Activated CD8-positive, alpha-beta T cell treated with anti-CD3 and anti-CD28 coated beads for 36 hours (primary cell): ENCODE results near the gene CELSR1. TPM values are rescaled to one million over a fixed set of nuclear protein-coding genes. Genes with fewer than 3 reads are reported as not detected.

Source experiments
- ATAC-seq: fragments of 200-7000 bp; cut with Tn5 transposase; one replicate; pipeline ENCODE4 v1.10.0; 2021; ENCODE audit warnings: mild to moderate bottlenecking, moderate library complexity
- CTCF ChIA-PET: fragments of 350-600 bp; sonication (Branson Sonifier 250); formaldehyde crosslinking; loops from one replicate; lab custom pipeline; 2021; ENCODE audit warnings: antibody characterized with exemption; lab: Charles Lee
- POLR2A ChIA-PET: fragments of 350-600 bp; sonication (Branson Sonifier 250); formaldehyde crosslinking; loops from one replicate; lab custom pipeline; 2021; ENCODE audit warnings: antibody characterized with exemption; lab: Charles Lee
- DNase-seq: peaks from one replicate; pipeline ENCODE4 v3.0.0-alpha.2; 2020
- H3K27ac Mint-ChIP-seq: one replicate; pipeline ENCODE4 v1.8.0; 2021; ENCODE audit warnings: mild to moderate bottlenecking, mixed read lengths
- H3K27me3 Mint-ChIP-seq: one replicate; pipeline ENCODE4 v1.8.0; 2021; ENCODE audit warnings: mixed read lengths
- H3K36me3 Mint-ChIP-seq: one replicate; pipeline ENCODE4 v1.8.0; 2021; ENCODE audit warnings: low read depth, mixed read lengths
- H3K4me1 Mint-ChIP-seq: one replicate; pipeline ENCODE4 v1.8.0; 2021; ENCODE audit warnings: low read depth, mixed read lengths
- H3K4me3 Mint-ChIP-seq: one replicate; pipeline ENCODE4 v1.8.0; 2021; ENCODE audit warnings: mild to moderate bottlenecking, moderate library complexity, mixed read lengths
- H3K9me3 Mint-ChIP-seq: one replicate; pipeline ENCODE4 v1.8.0; 2021; ENCODE audit warnings: mixed read lengths
- intact Hi-C: fragments of 100-400 bp; cut with micrococcal nuclease; formaldehyde crosslinking; loops from one replicate; pipeline ENCODE4 v1.10.0; 2022
- total RNA-seq, 2 experiments: library from RNA; stranded (reverse); gene quantifications; one replicate each; pipeline ENCODE4 v1.2.3, GENCODE V29; 2021
- TF ChIP-seq, protein P1 (sequence below): fragments of 200-600 bp; IDR thresholded peaks from one replicate; pipeline ENCODE4 v1.8.0; 2022; ENCODE audit warnings: antibody characterized with exemption, mild to moderate bottlenecking

Gene CELSR1
- total RNA-seq, 2 experiments from 2014 or later: 0.25 to 0.36 TPM

DNA sequence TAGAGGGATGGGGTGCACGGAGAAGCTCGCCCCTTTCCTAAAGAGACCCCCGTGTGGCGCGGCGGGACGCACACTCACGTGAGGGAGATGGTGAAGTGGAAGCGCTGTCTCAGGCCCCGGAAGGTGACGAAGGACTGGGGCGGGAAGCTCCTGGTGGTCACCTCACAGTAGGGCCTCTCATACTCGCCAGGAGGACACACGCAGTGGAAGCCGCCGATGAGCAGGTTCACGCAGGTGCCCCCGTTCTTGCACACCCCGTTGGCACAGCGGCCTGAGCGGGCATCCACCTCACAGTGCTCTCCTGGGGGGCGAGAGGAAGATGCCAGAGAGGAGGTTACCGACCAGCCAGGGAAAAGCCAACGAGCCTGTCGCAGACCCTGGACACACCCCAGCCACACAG lies 98.3 kb downstream of the CELSR1 start:
- TF ChIP-seq, protein P1, sequence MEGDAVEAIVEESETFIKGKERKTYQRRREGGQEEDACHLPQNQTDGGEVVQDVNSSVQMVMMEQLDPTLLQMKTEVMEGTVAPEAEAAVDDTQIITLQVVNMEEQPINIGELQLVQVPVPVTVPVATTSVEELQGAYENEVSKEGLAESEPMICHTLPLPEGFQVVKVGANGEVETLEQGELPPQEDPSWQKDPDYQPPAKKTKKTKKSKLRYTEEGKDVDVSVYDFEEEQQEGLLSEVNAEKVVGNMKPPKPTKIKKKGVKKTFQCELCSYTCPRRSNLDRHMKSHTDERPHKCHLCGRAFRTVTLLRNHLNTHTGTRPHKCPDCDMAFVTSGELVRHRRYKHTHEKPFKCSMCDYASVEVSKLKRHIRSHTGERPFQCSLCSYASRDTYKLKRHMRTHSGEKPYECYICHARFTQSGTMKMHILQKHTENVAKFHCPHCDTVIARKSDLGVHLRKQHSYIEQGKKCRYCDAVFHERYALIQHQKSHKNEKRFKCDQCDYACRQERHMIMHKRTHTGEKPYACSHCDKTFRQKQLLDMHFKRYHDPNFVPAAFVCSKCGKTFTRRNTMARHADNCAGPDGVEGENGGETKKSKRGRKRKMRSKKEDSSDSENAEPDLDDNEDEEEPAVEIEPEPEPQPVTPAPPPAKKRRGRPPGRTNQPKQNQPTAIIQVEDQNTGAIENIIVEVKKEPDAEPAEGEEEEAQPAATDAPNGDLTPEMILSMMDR: no peak

GRCh38 chr22:46437671-46438440 lies 99.6 kb downstream of the CELSR1 start:
- no peaks in the 10 kb centered on the region for H3K9me3 Mint-ChIP-seq
- no peaks in the 10 kb centered on the region for H3K36me3 Mint-ChIP-seq
- H3K27ac Mint-ChIP-seq: no peak overlapping the region
- H3K27me3 Mint-ChIP-seq: no peaks in the 10 kb centered on the region
- intact Hi-C loops: no loop called here
- CTCF ChIA-PET: interaction anchor here (1.1 kb wide), 1 partner anchor 70 kb away, joined by 4 read pairs; no protein-coding TSS in a partner anchor
- H3K4me1 Mint-ChIP-seq: no peaks in the 10 kb centered on the region
- POLR2A ChIA-PET: no interaction called here
- ATAC-seq: no peak
- TF ChIP-seq, protein P1: no peak
- H3K4me3 Mint-ChIP-seq: no peak overlapping the region
- no peak for DNase-seq

More for the DNA sequence above, 98.3 kb downstream of the CELSR1 start:
- intact Hi-C loops: no loop called here
- DNase-seq (no peak), ATAC-seq (no peak)
- ChIA-PET POLR2A (no interaction called here), CTCF (no interaction called here)
- H3K27ac Mint-ChIP-seq: no peak overlapping the region
- H3K4me3 Mint-ChIP-seq: no peak overlapping the region
- H3K9me3 Mint-ChIP-seq: no peaks in the 10 kb centered on the region
- no peaks in the 10 kb centered on the region for H3K27me3 Mint-ChIP-seq
- H3K4me1 Mint-ChIP-seq: no peaks in the 10 kb centered on the region
- no peaks in the 10 kb centered on the region for H3K36me3 Mint-ChIP-seq

GRCh38 chr22:46436595-46437175 lies 100.7 kb downstream of the CELSR1 start:
- Mint-ChIP-seq H3K27me3 (no peaks in the 10 kb centered on the region), H3K27ac (no peak overlapping the region), H3K36me3 (no peaks in the 10 kb centered on the region), H3K4me3 (no peak overlapping the region), H3K4me1 (peaks cover 6% of the 10 kb centered on the region), H3K9me3 (no peaks in the 10 kb centered on the region)
- intact Hi-C loops: no loop called here
- TF ChIP-seq, protein P1: no peak
- ChIA-PET POLR2A (no interaction called here), CTCF (interaction anchor here (1.1 kb wide), 1 partner anchor 22 kb away, joined by 3 read pairs; no protein-coding TSS in a partner anchor)
- no peak for DNase-seq
- ATAC-seq: no peak

DNA sequence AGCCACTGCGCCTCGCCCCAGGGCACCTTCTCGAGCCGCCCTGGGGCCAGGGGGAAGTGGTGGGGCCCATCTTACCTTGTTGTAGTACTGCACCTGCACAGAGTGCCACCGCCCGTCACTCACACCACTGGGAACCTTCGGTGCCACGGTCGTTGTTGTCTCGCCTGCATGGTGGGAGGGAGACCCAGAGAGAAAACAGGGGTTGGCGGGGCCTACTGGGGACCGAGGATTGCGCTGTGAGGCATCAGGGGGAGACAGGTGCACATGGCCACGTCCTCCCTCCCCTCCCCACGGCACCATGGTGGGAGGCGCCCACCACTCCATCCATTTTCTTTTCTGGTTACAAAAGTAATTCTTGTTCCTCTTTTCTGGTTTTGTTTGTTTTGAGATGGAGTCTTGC lies 104.1 kb downstream of the CELSR1 start:
- Mint-ChIP-seq H3K9me3 (no peaks in the 10 kb centered on the region), H3K4me3 (no peak overlapping the region), H3K36me3 (no peaks in the 10 kb centered on the region), H3K27ac (no peak overlapping the region), H3K4me1 (peaks cover 6% of the 10 kb centered on the region), H3K27me3 (no peaks in the 10 kb centered on the region)
- ChIA-PET CTCF (interaction anchor here (3.3 kb wide), 1 partner anchor 66 kb away, joined by 11 read pairs; no protein-coding TSS in a partner anchor), POLR2A (no interaction called here)
- intact Hi-C loops: no loop called here
- TF ChIP-seq, protein P1: no peak
- DNase-seq (no peak), ATAC-seq (no peak)
